Epithelial cell of proximal tubule (primary cell): ENCODE data around the gene OPA1. TPM values are rescaled to one million over a fixed set of nuclear protein-coding genes. Genes with fewer than 3 reads are reported as not detected.

Experiments
- DNase-seq: peaks from one replicate; pipeline ENCODE4 v3.0.0-alpha.2; 2011; ENCODE audit warnings: low read depth
- H3K4me3 ChIP-seq: 2 replicates; pipeline ENCODE4 v1.5.1; 2011; ENCODE audit warnings: low read depth, mild to moderate bottlenecking, low read length
- total RNA-seq: library from RNA; depleted of rRNA; stranded (reverse); fragments of >200 nt; gene quantifications from 2 replicates; pipeline ENCODE4 v1.2.3, GENCODE V29; 2015
- TF ChIP-seq, protein P1 (sequence below): conservative IDR thresholded peaks from 2 replicates; pipeline ENCODE4 v1.5.1; 2012; ENCODE audit warnings: low read depth, mild to moderate bottlenecking, low read length

The OPA1 gene
- total RNA-seq, 1 donor from 2014 or later: 59.0 TPM

DNA sequence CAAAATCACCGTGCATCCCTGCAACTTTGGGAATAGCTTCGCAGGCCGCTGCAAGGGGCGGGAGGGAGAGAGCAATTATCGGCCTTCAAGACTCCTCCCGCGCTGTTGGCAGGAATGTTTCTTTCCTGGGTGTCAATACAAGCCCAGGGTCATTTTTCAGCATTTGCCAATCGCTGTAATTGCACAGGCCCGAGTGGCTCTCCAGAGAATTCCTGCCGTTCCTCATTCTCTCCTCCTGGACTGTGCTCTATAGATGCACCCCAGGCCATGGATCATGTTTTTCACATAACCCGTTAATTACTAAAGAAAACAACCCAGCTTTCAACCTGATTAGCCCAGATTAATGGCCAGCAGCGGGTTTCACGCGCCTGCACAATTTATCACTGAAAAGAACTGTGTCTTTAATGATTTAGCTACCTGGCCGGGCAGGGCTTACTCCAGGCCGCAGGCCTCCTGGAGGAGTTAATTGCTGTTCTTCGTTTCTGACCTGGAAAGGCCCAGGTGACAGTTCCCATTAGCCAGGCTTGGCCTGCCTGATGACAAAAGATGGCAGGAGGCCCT, 144.3 kb downstream of the OPA1 start:
- TF ChIP-seq, protein P1, sequence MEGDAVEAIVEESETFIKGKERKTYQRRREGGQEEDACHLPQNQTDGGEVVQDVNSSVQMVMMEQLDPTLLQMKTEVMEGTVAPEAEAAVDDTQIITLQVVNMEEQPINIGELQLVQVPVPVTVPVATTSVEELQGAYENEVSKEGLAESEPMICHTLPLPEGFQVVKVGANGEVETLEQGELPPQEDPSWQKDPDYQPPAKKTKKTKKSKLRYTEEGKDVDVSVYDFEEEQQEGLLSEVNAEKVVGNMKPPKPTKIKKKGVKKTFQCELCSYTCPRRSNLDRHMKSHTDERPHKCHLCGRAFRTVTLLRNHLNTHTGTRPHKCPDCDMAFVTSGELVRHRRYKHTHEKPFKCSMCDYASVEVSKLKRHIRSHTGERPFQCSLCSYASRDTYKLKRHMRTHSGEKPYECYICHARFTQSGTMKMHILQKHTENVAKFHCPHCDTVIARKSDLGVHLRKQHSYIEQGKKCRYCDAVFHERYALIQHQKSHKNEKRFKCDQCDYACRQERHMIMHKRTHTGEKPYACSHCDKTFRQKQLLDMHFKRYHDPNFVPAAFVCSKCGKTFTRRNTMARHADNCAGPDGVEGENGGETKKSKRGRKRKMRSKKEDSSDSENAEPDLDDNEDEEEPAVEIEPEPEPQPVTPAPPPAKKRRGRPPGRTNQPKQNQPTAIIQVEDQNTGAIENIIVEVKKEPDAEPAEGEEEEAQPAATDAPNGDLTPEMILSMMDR: no peak
- no peak overlapping the region for H3K4me3 ChIP-seq
- no peak for DNase-seq

DNA sequence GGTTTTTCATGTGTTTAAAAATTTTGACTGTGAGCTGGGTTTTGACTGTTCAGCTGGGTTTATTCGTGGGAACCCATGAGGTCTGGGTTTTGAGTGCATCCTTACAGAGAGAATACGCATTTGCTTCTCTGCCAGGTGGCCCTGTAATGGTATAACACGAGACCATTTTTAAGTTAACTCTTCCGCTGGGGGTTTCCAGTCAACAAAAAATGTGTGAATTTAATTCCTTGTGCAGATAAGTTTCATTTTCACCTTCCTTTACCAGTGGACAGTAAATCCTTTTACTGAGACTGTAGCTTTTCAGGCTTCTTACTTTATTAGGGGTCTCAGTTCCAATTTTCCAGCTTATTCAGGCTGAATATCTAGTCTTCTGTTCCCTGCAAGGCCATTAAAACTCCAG, 149.6 kb downstream of the OPA1 start:
- TF ChIP-seq, protein P1: no peak
- H3K4me3 ChIP-seq: no peak overlapping the region
- no peak for DNase-seq

DNA sequence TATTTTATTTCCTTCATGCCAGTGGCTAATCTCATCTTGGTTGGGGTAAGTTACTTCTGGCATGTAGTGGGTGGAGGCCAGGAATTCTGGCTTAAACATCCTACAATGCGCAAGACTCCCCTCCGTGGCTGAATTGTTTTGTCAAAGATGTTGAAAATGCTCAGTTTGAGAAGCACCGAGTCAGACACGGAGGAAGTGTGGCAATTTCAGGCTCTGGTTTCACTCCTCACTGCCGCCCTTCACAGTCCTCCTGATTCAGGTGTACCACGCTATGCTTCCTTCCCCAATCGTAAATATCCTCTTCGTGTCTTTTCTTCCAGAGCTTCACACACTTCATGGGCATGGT, 150.7 kb downstream of the OPA1 start:
- peak overlapping the region; percentile 28 for H3K4me3 ChIP-seq
- TF ChIP-seq, protein P1: no peak
- DNase-seq: no peak

DNA sequence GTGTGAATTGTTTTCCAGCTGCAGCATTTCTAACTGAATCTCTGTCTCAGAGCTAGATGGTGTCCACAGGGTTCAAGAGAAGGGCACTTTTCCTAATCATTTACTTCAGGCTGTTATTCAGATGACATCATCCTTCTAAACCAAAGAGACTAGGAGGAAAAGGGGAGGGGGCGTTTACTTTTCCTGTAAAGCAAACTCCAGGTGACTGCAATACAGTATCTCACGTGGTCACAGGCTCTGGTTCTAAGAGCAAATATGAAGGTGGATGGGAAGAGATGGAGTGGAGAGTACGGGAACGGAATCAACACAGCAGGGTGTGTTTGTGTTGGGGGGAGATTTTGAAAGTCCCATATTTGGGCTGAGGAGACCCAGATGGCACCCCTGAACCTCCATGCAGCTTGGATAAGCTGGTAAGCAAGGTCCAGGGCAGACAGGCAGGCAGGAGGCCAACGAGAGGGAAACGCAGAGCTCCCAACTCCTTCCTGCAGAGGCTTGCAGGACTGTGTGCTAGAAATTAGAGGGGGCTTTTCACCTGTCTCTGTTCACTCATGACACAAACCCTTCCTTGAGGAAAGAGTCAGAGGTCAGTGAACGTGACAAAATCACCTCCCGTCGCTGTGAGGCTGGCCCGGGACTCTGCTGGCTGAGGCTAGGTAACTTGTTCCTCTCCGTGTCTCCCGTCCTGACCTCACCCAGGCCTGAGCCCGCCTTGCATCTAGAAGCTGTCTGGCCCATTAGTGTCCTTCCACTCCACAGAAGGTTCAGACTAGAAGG, 151.2 kb downstream of the OPA1 start:
- TF ChIP-seq, protein P1: no peak
- H3K4me3 ChIP-seq: peak overlapping the region; percentile 28
- peak; percentile 61 for DNase-seq

DNA sequence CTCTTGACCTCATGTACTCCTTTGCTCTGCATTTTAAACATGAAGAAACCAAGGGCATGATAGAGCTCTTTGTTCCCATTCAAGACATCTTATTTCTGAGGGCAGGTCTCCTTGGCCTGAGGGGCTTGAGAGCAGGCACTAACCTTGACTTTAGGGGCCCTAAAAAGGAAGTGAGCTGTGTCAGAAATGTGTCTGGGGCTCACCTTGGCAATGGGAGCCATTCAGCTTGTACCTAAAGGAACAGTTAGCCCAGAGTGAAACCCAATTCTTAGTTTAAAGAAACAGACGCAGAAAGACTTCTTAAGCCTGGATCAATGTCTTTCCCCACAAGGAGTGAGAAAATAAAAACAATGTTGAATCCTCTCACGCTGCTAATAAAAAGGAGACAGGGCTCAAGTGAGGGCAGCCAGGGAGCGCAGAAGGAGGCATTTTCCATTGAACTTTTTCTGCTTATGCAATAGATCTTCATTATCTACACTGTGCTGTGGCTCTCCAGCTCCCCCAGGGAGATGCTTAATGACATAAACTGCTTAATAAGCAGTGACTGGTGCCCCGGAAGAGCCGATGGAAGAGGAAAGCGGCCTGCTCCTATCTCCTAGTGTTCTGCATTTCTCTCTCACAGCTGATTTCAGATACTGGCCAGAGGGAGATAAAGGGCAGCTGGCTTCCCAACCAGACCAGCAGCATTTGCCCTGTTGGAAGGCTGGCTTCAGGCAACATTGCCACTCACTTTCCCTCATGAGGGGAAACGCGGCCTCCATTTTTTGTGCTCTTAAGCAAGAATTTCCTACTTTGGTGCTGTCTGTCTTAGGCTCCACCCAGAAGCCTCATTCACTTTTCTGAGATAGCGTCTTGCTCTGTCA, 152.0 kb downstream of the OPA1 start:
- H3K4me3 ChIP-seq: no peak overlapping the region
- DNase-seq: no peak
- TF ChIP-seq, protein P1: no peak

DNA sequence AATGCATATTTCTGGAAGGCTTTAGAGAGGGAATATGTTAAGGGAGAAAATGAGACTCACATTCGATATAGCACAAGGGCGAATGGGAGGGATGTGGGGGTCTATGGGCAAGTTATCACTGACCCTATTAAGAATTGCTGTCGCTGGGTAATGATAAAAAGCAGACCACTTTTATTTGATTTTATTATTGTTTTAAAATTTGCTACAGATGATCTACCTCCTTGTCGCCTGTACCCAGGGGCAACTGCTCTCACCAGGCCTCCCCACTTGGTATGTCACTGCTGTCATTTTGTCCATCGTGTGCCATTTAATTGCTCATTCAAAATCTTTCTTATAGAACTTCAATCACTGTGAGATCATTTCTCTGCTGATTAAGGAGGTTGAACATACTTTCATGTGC, 153.8 kb downstream of the OPA1 start:
- no peak overlapping the region for H3K4me3 ChIP-seq
- no peak for DNase-seq
- TF ChIP-seq, protein P1: no peak

Other genes starting within 250 kb of the OPA1 start
- gene ATP13A5, start 214.5 kb upstream of the OPA1 start, total RNA-seq: not detected in 2 replicates
- not detected in 2 replicates for gene ATP13A4, start 38.3 kb upstream of the OPA1 start, total RNA-seq